GM23338 (cell line): ENCODE measurements around the gene ARAF. TPM values are rescaled to one million over a fixed set of nuclear protein-coding genes. Genes with fewer than 3 reads are reported as not detected.

ENCODE experiments used
- ATAC-seq: fragments of 200-7000 bp; cut with Tn5 transposase; 3 replicates; pipeline ENCODE4 v1.9.1; 2020
- DNase-seq: peaks from one replicate; pipeline ENCODE4 v3.0.0-alpha.2; 2015; ENCODE audit warnings: low spot score
- H2AFZ ChIP-seq: fragments of 200-600 bp; sonication (generic); 2 replicates; pipeline ENCODE4 v1.8.0; 2016; ENCODE audit warnings: antibody characterized with exemption, mild to moderate bottlenecking, moderate library complexity
- H3F3A ChIP-seq: fragments of 200-600 bp; sonication (generic); replicated peaks from 2 replicates; pipeline ENCODE4 v1.8.0; 2017; ENCODE audit warnings: antibody characterized with exemption, mixed run types, low read depth
- H3K27ac ChIP-seq: fragments of 200-600 bp; sonication (generic); 2 replicates; pipeline ENCODE4 v1.6.1; 2016; ENCODE audit warnings: low read depth
- H3K27me3 ChIP-seq: fragments of 200-600 bp; sonication (generic); 2 replicates; pipeline ENCODE4 v1.8.0; 2016; ENCODE audit warnings: mild to moderate bottlenecking, mixed run types, moderate library complexity; ENCODE audit not compliant: insufficient read depth
- H3K36me3 ChIP-seq: fragments of 200-600 bp; sonication (generic); 2 replicates; pipeline ENCODE4 v1.8.0; 2016; ENCODE audit warnings: mild to moderate bottlenecking; ENCODE audit not compliant: insufficient read depth
- H3K4me1 ChIP-seq: fragments of 200-600 bp; sonication (generic); 2 replicates; pipeline ENCODE4 v1.8.0; 2016; ENCODE audit warnings: mild to moderate bottlenecking, moderate library complexity; ENCODE audit not compliant: insufficient read depth
- H3K4me2 ChIP-seq: fragments of 200-600 bp; sonication (generic); 2 replicates; pipeline ENCODE4 v1.7.1; 2017; ENCODE audit warnings: mixed run types
- H3K4me3 ChIP-seq: fragments of 200-600 bp; sonication (generic); 2 replicates; pipeline ENCODE4 v1.6.1; 2016; ENCODE audit warnings: mixed run types
- H3K79me2 ChIP-seq: fragments of 200-600 bp; sonication (generic); replicated peaks from 2 replicates; pipeline ENCODE4 v1.8.0; 2017; ENCODE audit warnings: mild to moderate bottlenecking; ENCODE audit not compliant: insufficient read depth
- H3K9me2 ChIP-seq: fragments of 200-600 bp; sonication (generic); 2 replicates; pipeline ENCODE4 v1.8.0; 2017; ENCODE audit not compliant: insufficient read depth
- H4K20me1 ChIP-seq: fragments of 200-600 bp; sonication (generic); replicated peaks from 2 replicates; pipeline ENCODE4 v1.8.0; 2017; ENCODE audit warnings: mild to moderate bottlenecking; ENCODE audit not compliant: insufficient read depth
- H3K27ac Mint-ChIP-seq: 2 replicates; pipeline ENCODE4 v1.8.0; 2020; ENCODE audit warnings: inconsistent platforms, mild to moderate bottlenecking, moderate library complexity, mixed read lengths
- H3K27me3 Mint-ChIP-seq: 3 replicates; pipeline ENCODE4 v1.8.0; 2022; ENCODE audit warnings: low read depth, mild to moderate bottlenecking, moderate library complexity, mixed read lengths, inconsistent platforms; ENCODE audit not compliant: insufficient read depth, poor library complexity
- H3K36me3 Mint-ChIP-seq: 3 replicates; pipeline ENCODE4 v1.8.0; 2021; ENCODE audit warnings: low read depth, mild to moderate bottlenecking, inconsistent platforms, moderate library complexity, mixed read lengths
- H3K4me1 Mint-ChIP-seq: 3 replicates; pipeline ENCODE4 v1.8.0; 2020; ENCODE audit warnings: mild to moderate bottlenecking, inconsistent platforms, mixed read lengths
- H3K4me3 Mint-ChIP-seq: 3 replicates; pipeline ENCODE4 v1.8.0; 2021; ENCODE audit warnings: moderate library complexity, mild to moderate bottlenecking, inconsistent platforms, mixed read lengths
- H3K9me3 Mint-ChIP-seq: 3 replicates; pipeline ENCODE4 v1.8.0; 2020; ENCODE audit warnings: moderate library complexity, mild to moderate bottlenecking, inconsistent platforms, mixed read lengths
- CREB1 ChIP-seq: fragments of 250-450 bp; sonication (Bioruptor Pico); IDR thresholded peaks from 2 replicates; pipeline ENCODE4 v1.5.0; 2020; ENCODE audit warnings: low read depth, mild to moderate bottlenecking, moderate library complexity
- NANOG ChIP-seq: IDR thresholded peaks from 2 replicates; pipeline ENCODE4 v1.6.1; 2016; ENCODE audit warnings: antibody characterized with exemption, borderline replicate concordance
- POLR2AphosphoS5 ChIP-seq: IDR thresholded peaks from 2 replicates; pipeline ENCODE4 v1.6.1; 2016; ENCODE audit warnings: antibody characterized with exemption, low read depth
- STAT1 ChIP-seq: IDR thresholded peaks from one replicate; pipeline ENCODE4 v1.6.1; 2016; ENCODE audit warnings: antibody characterized with exemption; ENCODE audit not compliant: unreplicated experiment
- ZNF114 ChIP-seq: fragments of 250-450 bp; sonication (Bioruptor Pico); IDR thresholded peaks from 2 replicates; pipeline ENCODE4 v1.5.0; 2020; ENCODE audit warnings: mild to moderate bottlenecking, moderate library complexity
- polyA plus RNA-seq: library from polyadenylated mRNA; unstranded; fragments of >200 nt; fragmentation: Nextera tagmentation; extraction: Ambion mirVana; gene quantifications from 2 replicates; pipeline ENCODE4 v1.2.1, GENCODE V29; 2016
- total RNA-seq: library from RNA; depleted of rRNA; stranded (reverse); fragments of >200 nt; shearing (Covaris generic); gene quantifications from 2 replicates; pipeline ENCODE4 v1.2.3, GENCODE V29; 2014
- TF ChIP-seq, protein P1 (sequence below): IDR thresholded peaks from 2 replicates; pipeline ENCODE4 v1.6.1; 2016; ENCODE audit warnings: antibody characterized with exemption
- TF ChIP-seq, protein P2 (sequence below), 2 experiments: fragments of 200-600 bp in 1 of 2; sonication (generic) in 1 of 2; conservative IDR thresholded peaks; 2 replicates each; pipeline versions ENCODE4 v1.5.1 to v1.6.1; 2016 to 2017; ENCODE audit warnings: antibody characterized with exemption in 2 of 2, low read depth in 2 of 2, mild to moderate bottlenecking in 2 of 2, moderate library complexity in 1 of 2
- TF ChIP-seq, protein P3 (sequence below): IDR thresholded peaks from one replicate; pipeline ENCODE4 v1.6.1; 2018; ENCODE audit warnings: antibody characterized with exemption; ENCODE audit not compliant: unreplicated experiment
- TF ChIP-seq, protein P4 (sequence below): fragments of 250-450 bp; sonication (Bioruptor Pico); IDR thresholded peaks from 2 replicates; pipeline ENCODE4 v1.5.0; 2020; ENCODE audit warnings: mild to moderate bottlenecking, moderate library complexity

Gene ARAF
- total and polyA plus RNA-seq, 2 experiments from 2014 or later, result 28.2 to 43.9 TPM

DNA sequence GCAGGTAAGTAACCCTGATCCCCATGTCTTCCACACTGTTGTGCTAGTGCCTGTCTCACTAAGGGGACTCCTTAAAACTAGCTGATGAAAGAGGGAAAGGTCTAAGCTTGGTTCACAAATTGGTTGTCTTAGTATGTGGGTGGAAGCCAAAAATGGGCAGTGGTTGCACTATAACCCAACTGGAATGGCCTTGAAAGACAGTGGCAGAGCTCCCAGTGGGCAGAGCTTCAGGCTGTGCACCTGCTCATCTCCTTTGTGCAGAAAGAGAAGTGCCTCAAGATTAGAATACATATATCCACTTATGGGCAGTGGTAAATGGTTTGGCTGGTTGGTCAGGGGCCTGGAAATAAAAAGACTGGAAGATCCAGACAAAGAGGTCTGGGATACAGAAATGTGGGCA, 51.4 kb downstream of the ARAF start:
- TF ChIP-seq CREB1 (CRISPR knock-in tag) (no peak), ZNF114 (CRISPR knock-in tag) (no peak), NANOG (no peak), POLR2AphosphoS5 (no peak)
- TF ChIP-seq, protein P1, sequence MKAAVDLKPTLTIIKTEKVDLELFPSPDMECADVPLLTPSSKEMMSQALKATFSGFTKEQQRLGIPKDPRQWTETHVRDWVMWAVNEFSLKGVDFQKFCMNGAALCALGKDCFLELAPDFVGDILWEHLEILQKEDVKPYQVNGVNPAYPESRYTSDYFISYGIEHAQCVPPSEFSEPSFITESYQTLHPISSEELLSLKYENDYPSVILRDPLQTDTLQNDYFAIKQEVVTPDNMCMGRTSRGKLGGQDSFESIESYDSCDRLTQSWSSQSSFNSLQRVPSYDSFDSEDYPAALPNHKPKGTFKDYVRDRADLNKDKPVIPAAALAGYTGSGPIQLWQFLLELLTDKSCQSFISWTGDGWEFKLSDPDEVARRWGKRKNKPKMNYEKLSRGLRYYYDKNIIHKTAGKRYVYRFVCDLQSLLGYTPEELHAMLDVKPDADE, result no peak
- TF ChIP-seq, protein P2, sequence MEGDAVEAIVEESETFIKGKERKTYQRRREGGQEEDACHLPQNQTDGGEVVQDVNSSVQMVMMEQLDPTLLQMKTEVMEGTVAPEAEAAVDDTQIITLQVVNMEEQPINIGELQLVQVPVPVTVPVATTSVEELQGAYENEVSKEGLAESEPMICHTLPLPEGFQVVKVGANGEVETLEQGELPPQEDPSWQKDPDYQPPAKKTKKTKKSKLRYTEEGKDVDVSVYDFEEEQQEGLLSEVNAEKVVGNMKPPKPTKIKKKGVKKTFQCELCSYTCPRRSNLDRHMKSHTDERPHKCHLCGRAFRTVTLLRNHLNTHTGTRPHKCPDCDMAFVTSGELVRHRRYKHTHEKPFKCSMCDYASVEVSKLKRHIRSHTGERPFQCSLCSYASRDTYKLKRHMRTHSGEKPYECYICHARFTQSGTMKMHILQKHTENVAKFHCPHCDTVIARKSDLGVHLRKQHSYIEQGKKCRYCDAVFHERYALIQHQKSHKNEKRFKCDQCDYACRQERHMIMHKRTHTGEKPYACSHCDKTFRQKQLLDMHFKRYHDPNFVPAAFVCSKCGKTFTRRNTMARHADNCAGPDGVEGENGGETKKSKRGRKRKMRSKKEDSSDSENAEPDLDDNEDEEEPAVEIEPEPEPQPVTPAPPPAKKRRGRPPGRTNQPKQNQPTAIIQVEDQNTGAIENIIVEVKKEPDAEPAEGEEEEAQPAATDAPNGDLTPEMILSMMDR (conservative IDR thresholded peaks at IDR 0.05; ENCODE audit: low read depth in 2 of 2), result no peak
- no peak overlapping the region for H3K4me3 Mint-ChIP-seq

DNA sequence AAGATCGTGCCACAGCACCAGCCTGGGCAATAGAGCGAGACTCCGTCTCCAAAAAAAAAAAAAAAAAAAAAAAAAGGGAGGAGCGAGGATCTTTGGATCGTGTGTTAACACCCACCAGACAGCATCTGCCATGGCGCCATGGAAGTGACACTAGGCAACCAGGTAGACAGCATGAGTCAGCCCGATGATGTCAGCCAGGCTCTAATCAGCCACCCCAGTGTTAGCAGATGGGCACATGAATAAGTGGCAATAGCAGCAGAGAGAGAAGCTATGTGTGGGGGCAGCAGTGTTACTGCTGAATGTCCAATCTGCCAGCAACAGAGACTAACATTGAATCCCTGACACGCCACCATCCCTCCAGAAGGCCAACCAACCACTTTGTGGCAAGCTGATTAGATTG, 52.1 kb downstream of the ARAF start:
- ATAC-seq, result no peak
- Histone ChIP-seq H2AFZ (no peak overlapping the region), H3K4me3 (no peak overlapping the region), H3K79me2 (no peaks in the 10 kb centered on the region), H3F3A (no peaks in the 10 kb centered on the region), H3K27me3 (no peaks in the 10 kb centered on the region), H3K27ac (no peak overlapping the region), H4K20me1 (no peaks in the 10 kb centered on the region), H3K9me2 (no peaks in the 10 kb centered on the region), H3K36me3 (no peaks in the 10 kb centered on the region), H3K4me1 (no peaks in the 10 kb centered on the region), H3K4me2 (no peak overlapping the region)
- Mint-ChIP-seq H3K27ac (no peak overlapping the region), H3K27me3 (peaks cover 1% of the 10 kb centered on the region), H3K4me1 (peaks cover 14% of the 10 kb centered on the region), H3K36me3 (peaks cover 9% of the 10 kb centered on the region; the same call in 1 of the 3 replicates), H3K4me3 (no peak overlapping the region), H3K9me3 (no peaks in the 10 kb centered on the region)
- no peak for DNase-seq
- no peak for TF ChIP-seq CREB1 (CRISPR knock-in tag)
- TF ChIP-seq, protein P3, sequence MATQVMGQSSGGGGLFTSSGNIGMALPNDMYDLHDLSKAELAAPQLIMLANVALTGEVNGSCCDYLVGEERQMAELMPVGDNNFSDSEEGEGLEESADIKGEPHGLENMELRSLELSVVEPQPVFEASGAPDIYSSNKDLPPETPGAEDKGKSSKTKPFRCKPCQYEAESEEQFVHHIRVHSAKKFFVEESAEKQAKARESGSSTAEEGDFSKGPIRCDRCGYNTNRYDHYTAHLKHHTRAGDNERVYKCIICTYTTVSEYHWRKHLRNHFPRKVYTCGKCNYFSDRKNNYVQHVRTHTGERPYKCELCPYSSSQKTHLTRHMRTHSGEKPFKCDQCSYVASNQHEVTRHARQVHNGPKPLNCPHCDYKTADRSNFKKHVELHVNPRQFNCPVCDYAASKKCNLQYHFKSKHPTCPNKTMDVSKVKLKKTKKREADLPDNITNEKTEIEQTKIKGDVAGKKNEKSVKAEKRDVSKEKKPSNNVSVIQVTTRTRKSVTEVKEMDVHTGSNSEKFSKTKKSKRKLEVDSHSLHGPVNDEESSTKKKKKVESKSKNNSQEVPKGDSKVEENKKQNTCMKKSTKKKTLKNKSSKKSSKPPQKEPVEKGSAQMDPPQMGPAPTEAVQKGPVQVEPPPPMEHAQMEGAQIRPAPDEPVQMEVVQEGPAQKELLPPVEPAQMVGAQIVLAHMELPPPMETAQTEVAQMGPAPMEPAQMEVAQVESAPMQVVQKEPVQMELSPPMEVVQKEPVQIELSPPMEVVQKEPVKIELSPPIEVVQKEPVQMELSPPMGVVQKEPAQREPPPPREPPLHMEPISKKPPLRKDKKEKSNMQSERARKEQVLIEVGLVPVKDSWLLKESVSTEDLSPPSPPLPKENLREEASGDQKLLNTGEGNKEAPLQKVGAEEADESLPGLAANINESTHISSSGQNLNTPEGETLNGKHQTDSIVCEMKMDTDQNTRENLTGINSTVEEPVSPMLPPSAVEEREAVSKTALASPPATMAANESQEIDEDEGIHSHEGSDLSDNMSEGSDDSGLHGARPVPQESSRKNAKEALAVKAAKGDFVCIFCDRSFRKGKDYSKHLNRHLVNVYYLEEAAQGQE, result no peak
- TF ChIP-seq NANOG, result no peak
- no peak for TF ChIP-seq POLR2AphosphoS5
- TF ChIP-seq STAT1, result no peak
- TF ChIP-seq, protein P4, sequence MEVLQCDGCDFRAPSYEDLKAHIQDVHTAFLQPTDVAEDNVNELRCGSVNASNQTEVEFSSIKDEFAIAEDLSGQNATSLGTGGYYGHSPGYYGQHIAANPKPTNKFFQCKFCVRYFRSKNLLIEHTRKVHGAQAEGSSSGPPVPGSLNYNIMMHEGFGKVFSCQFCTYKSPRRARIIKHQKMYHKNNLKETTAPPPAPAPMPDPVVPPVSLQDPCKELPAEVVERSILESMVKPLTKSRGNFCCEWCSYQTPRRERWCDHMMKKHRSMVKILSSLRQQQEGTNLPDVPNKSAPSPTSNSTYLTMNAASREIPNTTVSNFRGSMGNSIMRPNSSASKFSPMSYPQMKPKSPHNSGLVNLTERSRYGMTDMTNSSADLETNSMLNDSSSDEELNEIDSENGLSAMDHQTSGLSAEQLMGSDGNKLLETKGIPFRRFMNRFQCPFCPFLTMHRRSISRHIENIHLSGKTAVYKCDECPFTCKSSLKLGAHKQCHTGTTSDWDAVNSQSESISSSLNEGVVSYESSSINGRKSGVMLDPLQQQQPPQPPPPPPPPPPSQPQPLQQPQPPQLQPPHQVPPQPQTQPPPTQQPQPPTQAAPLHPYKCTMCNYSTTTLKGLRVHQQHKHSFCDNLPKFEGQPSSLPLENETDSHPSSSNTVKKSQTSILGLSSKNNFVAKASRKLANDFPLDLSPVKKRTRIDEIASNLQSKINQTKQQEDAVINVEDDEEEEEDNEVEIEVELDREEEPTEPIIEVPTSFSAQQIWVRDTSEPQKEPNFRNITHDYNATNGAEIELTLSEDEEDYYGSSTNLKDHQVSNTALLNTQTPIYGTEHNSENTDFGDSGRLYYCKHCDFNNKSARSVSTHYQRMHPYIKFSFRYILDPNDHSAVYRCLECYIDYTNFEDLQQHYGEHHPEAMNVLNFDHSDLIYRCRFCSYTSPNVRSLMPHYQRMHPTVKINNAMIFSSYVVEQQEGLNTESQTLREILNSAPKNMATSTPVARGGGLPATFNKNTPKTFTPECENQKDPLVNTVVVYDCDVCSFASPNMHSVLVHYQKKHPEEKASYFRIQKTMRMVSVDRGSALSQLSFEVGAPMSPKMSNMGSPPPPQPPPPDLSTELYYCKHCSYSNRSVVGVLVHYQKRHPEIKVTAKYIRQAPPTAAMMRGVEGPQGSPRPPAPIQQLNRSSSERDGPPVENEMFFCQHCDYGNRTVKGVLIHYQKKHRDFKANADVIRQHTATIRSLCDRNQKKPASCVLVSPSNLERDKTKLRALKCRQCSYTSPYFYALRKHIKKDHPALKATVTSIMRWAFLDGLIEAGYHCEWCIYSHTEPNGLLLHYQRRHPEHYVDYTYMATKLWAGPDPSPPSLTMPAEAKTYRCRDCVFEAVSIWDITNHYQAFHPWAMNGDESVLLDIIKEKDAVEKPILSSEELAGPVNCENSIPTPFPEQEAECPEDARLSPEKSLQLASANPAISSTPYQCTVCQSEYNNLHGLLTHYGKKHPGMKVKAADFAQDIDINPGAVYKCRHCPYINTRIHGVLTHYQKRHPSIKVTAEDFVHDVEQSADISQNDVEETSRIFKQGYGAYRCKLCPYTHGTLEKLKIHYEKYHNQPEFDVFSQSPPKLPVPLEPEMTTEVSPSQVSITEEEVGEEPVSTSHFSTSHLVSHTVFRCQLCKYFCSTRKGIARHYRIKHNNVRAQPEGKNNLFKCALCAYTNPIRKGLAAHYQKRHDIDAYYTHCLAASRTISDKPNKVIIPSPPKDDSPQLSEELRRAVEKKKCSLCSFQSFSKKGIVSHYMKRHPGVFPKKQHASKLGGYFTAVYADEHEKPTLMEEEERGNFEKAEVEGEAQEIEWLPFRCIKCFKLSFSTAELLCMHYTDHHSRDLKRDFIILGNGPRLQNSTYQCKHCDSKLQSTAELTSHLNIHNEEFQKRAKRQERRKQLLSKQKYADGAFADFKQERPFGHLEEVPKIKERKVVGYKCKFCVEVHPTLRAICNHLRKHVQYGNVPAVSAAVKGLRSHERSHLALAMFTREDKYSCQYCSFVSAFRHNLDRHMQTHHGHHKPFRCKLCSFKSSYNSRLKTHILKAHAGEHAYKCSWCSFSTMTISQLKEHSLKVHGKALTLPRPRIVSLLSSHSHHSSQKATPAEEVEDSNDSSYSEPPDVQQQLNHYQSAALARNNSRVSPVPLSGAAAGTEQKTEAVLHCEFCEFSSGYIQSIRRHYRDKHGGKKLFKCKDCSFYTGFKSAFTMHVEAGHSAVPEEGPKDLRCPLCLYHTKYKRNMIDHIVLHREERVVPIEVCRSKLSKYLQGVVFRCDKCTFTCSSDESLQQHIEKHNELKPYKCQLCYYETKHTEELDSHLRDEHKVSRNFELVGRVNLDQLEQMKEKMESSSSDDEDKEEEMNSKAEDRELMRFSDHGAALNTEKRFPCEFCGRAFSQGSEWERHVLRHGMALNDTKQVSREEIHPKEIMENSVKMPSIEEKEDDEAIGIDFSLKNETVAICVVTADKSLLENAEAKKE (CRISPR knock-in tag), result no peak

More for the DNA sequence above, 51.4 kb downstream of the ARAF start:
- no peak overlapping the region for H3K27ac Mint-ChIP-seq
- no peaks in the 10 kb centered on the region for H3K4me1 ChIP-seq
- no peaks in the 10 kb centered on the region for H4K20me1 ChIP-seq
- H3K27me3 ChIP-seq, result no peaks in the 10 kb centered on the region
- peaks cover 9% of the 10 kb centered on the region; the same call in 1 of the 3 replicates for H3K36me3 Mint-ChIP-seq
- no peaks in the 10 kb centered on the region for H3K79me2 ChIP-seq
- H3F3A ChIP-seq, result no peaks in the 10 kb centered on the region
- H3K27me3 Mint-ChIP-seq, result peaks cover 3% of the 10 kb centered on the region
- H3K27ac ChIP-seq, result no peak overlapping the region
- no peak overlapping the region for H3K4me3 ChIP-seq
- no peaks in the 10 kb centered on the region for H3K36me3 ChIP-seq
- H3K4me2 ChIP-seq, result no peak overlapping the region
- peaks cover 17% of the 10 kb centered on the region for H3K4me1 Mint-ChIP-seq
- H3K9me2 ChIP-seq, result no peaks in the 10 kb centered on the region
- no peaks in the 10 kb centered on the region for H3K9me3 Mint-ChIP-seq
- DNase-seq (no peak), ATAC-seq (no peak)
- H2AFZ ChIP-seq, result no peak overlapping the region
